Astrocyte (in vitro differentiated cells and primary cell): Measurements from ENCODE around the gene PSENEN. TPM values are rescaled to one million over a fixed set of nuclear protein-coding genes. Genes with fewer than 3 reads are reported as not detected.

Experiments
- DNase-seq: peaks from one replicate; pipeline ENCODE4 v3.0.0-alpha.2; 2010; ENCODE audit warnings: low read depth
- FAIRE-seq: peaks from 2 replicates; lab custom pipeline; 2011; peaks lifted over from hg19 to GRCh38; lab: Jason Lieb, UNC
- H2AFZ ChIP-seq: 2 replicates; pipeline ENCODE4 v1.6.0; 2012; ENCODE audit warnings: low read depth, low read length, inconsistent platforms
- H3K27ac ChIP-seq: 2 replicates; pipeline ENCODE4 v1.5.1; 2011; ENCODE audit warnings: low read depth, low read length, inconsistent platforms
- H3K27me3 ChIP-seq: 2 replicates; pipeline ENCODE4 v1.6.0; 2011; ENCODE audit warnings: low read length, inconsistent platforms; ENCODE audit not compliant: insufficient read depth
- H3K36me3 ChIP-seq: 2 replicates; pipeline ENCODE4 v1.5.1; 2011; ENCODE audit warnings: low read length, inconsistent platforms; ENCODE audit not compliant: insufficient read depth
- H3K4me1 ChIP-seq: 2 replicates; pipeline ENCODE4 v1.5.1; 2011; ENCODE audit warnings: low read length, inconsistent platforms; ENCODE audit not compliant: insufficient read depth
- H3K4me2 ChIP-seq: 2 replicates; pipeline ENCODE4 v1.6.0; 2012; ENCODE audit warnings: low read length, inconsistent platforms
- H3K4me3 ChIP-seq: 2 replicates; pipeline ENCODE4 v1.5.1; 2011; ENCODE audit warnings: low read depth, mild to moderate bottlenecking, low read length, inconsistent platforms; ENCODE audit not compliant: insufficient read depth
- H3K79me2 ChIP-seq: 2 replicates; pipeline ENCODE4 v1.6.0; 2012; ENCODE audit warnings: mild to moderate bottlenecking, low read length, inconsistent platforms; ENCODE audit not compliant: insufficient read depth
- H3K9ac ChIP-seq: 2 replicates; pipeline ENCODE4 v1.6.0; 2012; ENCODE audit warnings: mild to moderate bottlenecking, low read length, inconsistent platforms
- H3K9me3 ChIP-seq: 2 replicates; pipeline ENCODE4 v1.5.1; 2012; ENCODE audit warnings: low read depth, mild to moderate bottlenecking, low read length, inconsistent platforms; ENCODE audit not compliant: insufficient read depth
- H4K20me1 ChIP-seq: 2 replicates; pipeline ENCODE4 v1.6.0; 2012; ENCODE audit warnings: low read length, inconsistent platforms; ENCODE audit not compliant: insufficient read depth
- H3K27ac Mint-ChIP-seq: one replicate; pipeline ENCODE4 v1.8.0; 2021; ENCODE audit warnings: mild to moderate bottlenecking, mixed read lengths; ENCODE audit not compliant: unreplicated experiment
- H3K27me3 Mint-ChIP-seq: one replicate; pipeline ENCODE4 v1.8.0; 2021; ENCODE audit warnings: low read depth, mixed read lengths; ENCODE audit not compliant: unreplicated experiment
- H3K36me3 Mint-ChIP-seq: one replicate; pipeline ENCODE4 v1.8.0; 2021; ENCODE audit warnings: low read depth, mixed read lengths; ENCODE audit not compliant: unreplicated experiment
- H3K4me1 Mint-ChIP-seq: one replicate; pipeline ENCODE4 v1.8.0; 2021; ENCODE audit warnings: low read depth, mixed read lengths; ENCODE audit not compliant: unreplicated experiment
- H3K4me3 Mint-ChIP-seq: one replicate; pipeline ENCODE4 v1.8.0; 2021; ENCODE audit warnings: mild to moderate bottlenecking, moderate library complexity, mixed read lengths; ENCODE audit not compliant: unreplicated experiment
- H3K9me3 Mint-ChIP-seq: one replicate; pipeline ENCODE4 v1.8.0; 2021; ENCODE audit warnings: mild to moderate bottlenecking, mixed read lengths; ENCODE audit not compliant: unreplicated experiment
- CTCF ChIP-seq: IDR thresholded peaks from 2 replicates; pipeline ENCODE4 v1.5.1; 2011; ENCODE audit warnings: low read depth, mild to moderate bottlenecking, inconsistent platforms, low read length, moderate library complexity; ENCODE audit not compliant: insufficient read depth
- EZH2 ChIP-seq: IDR thresholded peaks from 2 replicates; pipeline ENCODE4 v1.6.1; 2012; ENCODE audit warnings: mild to moderate bottlenecking, low read length, inconsistent platforms; ENCODE audit not compliant: insufficient read depth
- total RNA-seq: library from RNA; stranded (reverse); gene quantifications from 2 replicates; pipeline ENCODE4 v1.2.1, GENCODE V29; 2021

The PSENEN gene
- total RNA-seq, 1 donor from 2014 or later: 100 TPM

GRCh38 chr19:35789978-35790944, 44.8 kb downstream of the PSENEN start:
- Mint-ChIP-seq H3K36me3 (no peaks in the 10 kb centered on the region), H3K9me3 (no peaks in the 10 kb centered on the region), H3K27me3 (peaks cover 30% of the 10 kb centered on the region), H3K4me1 (no peaks in the 10 kb centered on the region), H3K27ac (no peak overlapping the region), H3K4me3 (no peak overlapping the region)
- FAIRE-seq: no peak
- H4K20me1 ChIP-seq: no peaks in the 10 kb centered on the region
- H3K79me2 ChIP-seq: no peaks in the 10 kb centered on the region
- H3K4me3 ChIP-seq: no peak overlapping the region
- H3K27ac ChIP-seq: no peak overlapping the region
- no peak overlapping the region for H3K4me2 ChIP-seq
- H3K9ac ChIP-seq: no peak overlapping the region
- no peaks in the 10 kb centered on the region for H3K4me1 ChIP-seq
- H3K36me3 ChIP-seq: no peaks in the 10 kb centered on the region
- H2AFZ ChIP-seq: no peak overlapping the region
- no peaks in the 10 kb centered on the region for H3K9me3 ChIP-seq
- H3K27me3 ChIP-seq: no peaks in the 10 kb centered on the region
- TF ChIP-seq EZH2: no peak
- TF ChIP-seq CTCF: no peak
- DNase-seq: no peak

GRCh38 chr19:35790981-35791813, 45.7 kb downstream of the PSENEN start:
- no peak overlapping the region for H3K4me3 Mint-ChIP-seq
- peaks cover 4% of the 10 kb centered on the region for H3K27me3 ChIP-seq
- H3K36me3 Mint-ChIP-seq: no peaks in the 10 kb centered on the region
- no peak overlapping the region for H3K27ac ChIP-seq
- no peaks in the 10 kb centered on the region for H3K79me2 ChIP-seq
- H3K9me3 ChIP-seq: no peaks in the 10 kb centered on the region
- no peaks in the 10 kb centered on the region for H3K9me3 Mint-ChIP-seq
- H3K4me2 ChIP-seq: no peak overlapping the region
- DNase-seq (no peak), FAIRE-seq (no peak)
- H3K27me3 Mint-ChIP-seq: peaks cover 24% of the 10 kb centered on the region
- no peak overlapping the region for H3K4me3 ChIP-seq
- no peaks in the 10 kb centered on the region for H3K4me1 ChIP-seq
- H3K4me1 Mint-ChIP-seq: no peaks in the 10 kb centered on the region
- H4K20me1 ChIP-seq: no peaks in the 10 kb centered on the region
- no peaks in the 10 kb centered on the region for H3K36me3 ChIP-seq
- no peak for TF ChIP-seq EZH2
- no peak for TF ChIP-seq CTCF
- H3K27ac Mint-ChIP-seq: no peak overlapping the region
- H2AFZ ChIP-seq: no peak overlapping the region
- no peak overlapping the region for H3K9ac ChIP-seq
